Fibroblast of skin of right biceps (primary cell): ENCODE measurements around the gene ARPC1B.
"Not testable (repeated sequence)": the region's sequence is repeated elsewhere in the genome, so short reads cannot be mapped to it uniquely, and the experiment has no call there.

Experiments
- DNase-seq: peaks from one replicate; pipeline ENCODE4 v3.0.0-alpha.2; 2013

The ARPC1B gene

DNA sequence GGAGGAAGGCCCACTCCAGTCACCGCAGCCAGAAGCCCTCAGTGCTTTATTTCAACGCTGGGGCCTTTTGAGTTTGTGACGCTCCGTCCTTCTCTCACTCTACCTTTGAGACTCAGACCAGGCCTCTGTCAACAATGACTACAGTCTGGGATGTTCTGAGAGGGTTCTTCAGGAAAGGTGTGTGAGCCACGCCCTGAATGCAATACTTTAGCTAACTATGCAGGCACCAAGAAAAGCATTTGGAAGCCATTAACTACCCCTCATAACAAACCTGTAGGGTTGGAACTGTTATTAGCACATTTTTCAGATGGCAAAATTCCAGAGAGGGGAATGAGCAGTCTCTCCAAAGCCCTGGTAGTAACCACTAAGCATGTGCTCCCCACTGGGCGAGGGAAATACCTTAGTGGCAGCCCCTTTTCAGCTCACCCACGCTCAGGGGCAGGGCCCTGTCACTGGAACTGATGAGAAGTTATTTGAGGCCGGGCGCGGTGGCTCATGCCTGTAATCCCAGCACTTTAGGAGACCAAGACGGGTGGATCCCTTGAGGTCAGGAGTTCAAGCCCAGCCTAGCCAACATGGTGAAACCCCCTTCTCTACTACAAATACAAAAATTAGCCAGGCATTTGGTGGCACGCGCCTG, 5.7 kb upstream of the ARPC1B start:
- peak; percentile 16 for DNase-seq

DNA sequence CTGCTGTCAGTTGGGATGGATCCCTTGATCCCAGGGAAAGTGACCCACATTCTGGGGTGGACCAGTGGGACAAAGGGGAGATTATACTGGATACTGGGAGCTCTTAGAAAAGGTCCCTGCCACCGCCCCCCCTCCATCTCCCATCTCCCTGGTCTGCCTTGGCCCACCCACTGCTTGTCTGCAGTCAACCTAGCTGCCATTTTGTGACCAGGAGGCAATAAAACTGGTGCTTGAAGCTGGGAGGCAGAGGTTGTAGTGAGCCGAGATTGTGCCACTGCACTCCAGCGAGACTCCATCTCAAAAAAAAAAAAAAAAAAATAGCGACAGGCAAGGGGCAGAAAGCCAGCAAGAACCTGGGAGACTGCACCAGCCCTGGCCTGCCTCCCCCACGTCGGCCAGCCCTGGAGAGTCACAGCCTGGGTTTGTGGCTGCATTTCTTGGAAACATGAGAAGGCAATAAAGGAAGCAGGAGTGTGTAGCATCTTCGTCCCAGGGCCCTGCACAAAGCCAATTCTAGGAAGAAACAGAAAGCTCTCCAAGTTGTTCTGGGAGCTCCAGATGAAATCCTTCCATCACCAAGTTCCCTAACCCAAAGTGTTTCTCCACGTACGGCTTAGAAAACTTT, 4.7 kb upstream of the ARPC1B start:
- peak; percentile 52 for DNase-seq

- peak; percentile 38 for DNase-seq
These were observed 3.1 kb upstream of the ARPC1B start for GRCh38 chr7:99371376-99371920.

DNA sequence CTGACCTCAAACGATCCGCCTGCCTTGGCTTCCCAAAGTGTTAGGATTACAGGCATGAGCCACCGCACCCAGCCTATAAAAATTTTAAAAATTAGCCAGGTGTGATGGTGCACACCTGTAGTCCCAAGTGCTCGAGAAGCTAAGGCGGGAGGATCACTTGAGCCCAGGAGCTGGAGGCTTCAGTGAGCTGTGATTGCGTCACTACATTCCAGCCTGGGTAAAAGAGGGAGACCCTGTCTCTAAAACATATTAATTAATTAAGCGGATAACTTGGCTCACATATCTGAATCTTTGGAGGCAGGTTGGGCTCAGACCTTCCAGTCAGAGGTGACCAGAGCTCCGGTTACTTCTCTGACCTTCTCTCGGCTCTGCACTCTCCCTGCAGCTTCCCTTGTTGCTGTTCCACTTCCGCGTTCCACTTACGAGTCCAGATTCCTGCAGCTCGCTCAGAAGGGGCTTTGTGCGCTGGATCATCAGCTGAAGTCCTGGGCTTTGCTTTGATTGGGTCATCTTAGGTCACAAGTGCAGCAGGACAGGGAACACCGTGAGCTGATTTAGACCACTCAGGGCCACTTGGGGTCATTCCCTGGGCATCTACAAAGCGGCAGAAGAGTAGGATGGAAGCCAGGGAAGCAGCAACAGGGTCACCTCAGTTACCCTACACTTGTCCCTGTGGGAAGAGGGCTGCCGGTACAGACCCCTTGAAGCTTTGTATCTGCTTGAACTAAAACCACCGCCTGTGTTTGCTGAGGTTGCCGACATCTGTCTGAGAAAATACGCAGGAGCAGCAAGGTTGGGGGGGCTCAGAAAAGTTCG, 2.0 kb upstream of the ARPC1B start:
- peak; percentile 61 for DNase-seq

GRCh38 chr7:99373091-99374066, 1.2 kb upstream of the ARPC1B start:
- no peak for DNase-seq

GRCh38 chr7:99375070-99375807, 709 bp downstream of the ARPC1B start:
- peak; percentile 64 for DNase-seq

DNA sequence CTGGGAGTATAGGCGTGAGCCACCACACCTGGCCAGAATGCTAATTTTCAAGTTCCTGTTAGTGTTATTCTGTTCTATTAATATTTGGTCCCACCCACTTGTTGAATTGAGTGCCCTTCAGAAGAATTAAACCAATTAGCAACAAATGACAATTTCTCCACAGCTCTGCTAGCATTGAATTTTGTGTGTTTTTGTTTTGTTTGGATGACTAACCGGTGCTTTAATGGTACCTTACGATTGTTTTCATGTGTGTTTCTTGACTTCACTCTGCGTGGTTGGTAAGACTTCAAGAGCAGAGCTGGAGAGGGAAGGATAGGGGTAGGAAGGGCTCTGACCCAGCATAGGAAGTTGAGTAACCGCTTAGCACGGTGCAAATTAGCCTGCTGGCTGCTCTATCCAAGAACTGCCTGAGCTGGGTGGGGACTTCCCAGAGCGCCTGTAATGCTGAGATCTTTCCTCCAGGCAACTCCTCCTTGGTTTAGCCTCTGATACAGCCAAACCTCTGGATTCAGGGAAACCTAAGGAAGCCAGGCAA, 4.6 kb downstream of the ARPC1B start:
- peak; percentile 81 for DNase-seq

- DNase-seq: not testable (repeated sequence)
These were observed 5.1 kb downstream of the ARPC1B start for GRCh38 chr7:99379693-99380031.

GRCh38 chr7:99380032-99380822, 5.7 kb downstream of the ARPC1B start:
- peak; percentile 67 for DNase-seq

DNA sequence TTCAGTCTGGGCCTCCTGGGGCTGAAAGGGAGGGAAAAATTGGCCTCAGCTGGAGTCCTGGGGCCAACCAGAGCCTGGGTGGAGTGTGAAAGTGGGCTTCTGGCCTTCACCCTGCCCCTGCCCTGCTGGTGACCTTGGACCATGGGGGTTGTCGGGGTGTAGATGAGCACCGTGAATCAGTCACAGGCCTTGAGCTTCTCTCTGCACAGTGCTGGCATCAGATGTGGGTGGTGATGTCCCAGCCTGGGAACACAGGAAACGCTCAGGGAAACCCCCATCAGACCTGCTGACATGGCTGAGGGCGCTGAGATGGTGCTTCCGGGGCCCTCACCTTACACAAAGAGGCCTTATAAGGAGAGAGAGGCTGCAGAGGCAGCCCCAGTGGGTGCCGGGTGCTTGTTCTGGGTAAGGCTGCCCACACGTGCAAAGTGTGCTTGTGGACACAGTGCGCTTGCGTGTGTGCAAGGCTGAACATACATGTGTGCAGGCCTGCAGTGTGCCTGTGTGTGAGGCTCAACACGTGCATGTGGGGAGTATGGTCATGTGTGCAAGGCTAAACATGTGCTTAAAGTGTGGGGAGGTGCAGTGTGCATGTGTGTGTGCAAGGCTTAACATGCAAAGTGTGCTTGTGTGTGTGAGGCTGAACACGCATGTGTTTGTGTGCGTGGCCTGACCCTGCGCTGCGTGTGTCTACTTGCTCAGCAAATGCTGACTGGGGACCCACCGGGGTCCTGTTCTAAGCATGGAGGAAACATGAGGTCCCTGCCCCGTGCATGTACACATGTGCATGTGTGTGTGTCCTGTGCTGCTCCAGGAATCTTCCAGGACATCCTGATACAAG, 6.5 kb downstream of the ARPC1B start:
- DNase-seq: no peak

DNA sequence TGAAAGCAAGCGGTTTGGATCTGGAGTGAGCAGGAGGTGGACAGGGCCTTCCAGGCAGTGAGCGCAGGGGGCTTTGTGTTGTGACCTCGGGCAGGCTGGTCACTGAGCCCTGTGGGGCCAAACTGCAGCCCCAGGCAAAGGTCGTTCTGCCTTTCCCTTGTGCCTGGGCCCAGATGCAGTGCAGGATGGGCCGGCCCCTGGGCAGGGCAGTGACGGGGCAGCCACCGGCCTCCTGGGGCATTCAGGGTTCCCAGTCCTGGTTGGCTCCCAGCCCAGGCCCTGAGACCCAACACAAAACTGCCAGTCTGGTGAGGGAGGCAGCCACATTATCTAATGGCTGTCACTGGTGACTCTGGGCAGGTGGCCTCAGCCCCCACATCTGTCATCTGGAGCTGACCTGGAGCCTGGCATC, 7.1 kb downstream of the ARPC1B start:
- DNase-seq: no peak

- no peak for DNase-seq
These were observed 8.7 kb downstream of the ARPC1B start for GRCh38 chr7:99383203-99383602.

DNA sequence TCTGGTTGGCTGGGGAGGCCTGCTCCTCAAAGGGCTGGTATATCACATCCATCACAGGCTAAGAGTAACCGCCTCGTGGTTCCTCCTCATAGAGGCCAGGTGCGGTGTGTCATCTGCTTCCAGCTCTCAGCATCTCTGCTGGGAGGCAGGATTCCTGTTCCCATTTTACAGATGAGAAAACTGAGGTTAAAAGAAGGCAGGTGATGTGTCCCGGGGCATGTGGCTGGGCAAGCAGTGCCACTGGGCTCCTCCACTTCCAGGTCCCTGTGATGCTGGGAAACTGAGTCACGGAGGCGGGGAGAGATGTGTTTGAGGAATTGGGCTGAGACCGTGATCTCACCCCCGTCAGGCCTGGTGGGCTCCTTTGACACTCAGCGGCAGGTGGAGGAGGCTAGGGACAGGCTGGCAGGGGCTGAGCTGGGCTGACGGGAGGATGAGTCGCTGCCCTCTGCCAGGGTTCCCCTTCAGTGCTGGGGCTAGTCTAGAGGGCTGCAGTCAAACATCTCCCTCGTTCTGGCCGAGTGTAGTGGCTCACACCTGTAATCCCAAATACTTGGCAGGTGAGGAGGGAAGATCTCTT, 9.4 kb downstream of the ARPC1B start:
- no peak for DNase-seq

DNA sequence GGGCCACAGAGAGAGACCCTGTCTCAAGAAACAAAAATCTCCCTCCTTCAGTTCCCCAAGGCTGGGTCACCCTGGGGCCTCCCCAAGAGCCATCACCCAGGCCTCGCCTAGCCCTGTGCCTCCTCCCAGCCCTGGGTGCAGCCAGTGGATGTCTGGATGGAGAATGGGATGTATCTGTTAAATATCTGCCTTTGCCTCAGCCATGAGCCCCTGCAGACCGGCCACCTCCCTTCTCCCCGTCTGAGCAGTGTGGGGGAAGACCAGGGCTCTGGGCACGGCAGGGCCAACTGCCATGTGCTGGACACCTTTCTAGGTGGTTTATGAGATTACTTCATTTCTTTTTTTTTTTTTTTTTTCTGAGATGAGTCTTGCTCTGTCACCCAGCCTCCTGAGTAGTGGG, 10.0 kb downstream of the ARPC1B start:
- DNase-seq: no peak

- DNase-seq: no peak
These were observed 11.0 kb downstream of the ARPC1B start for GRCh38 chr7:99385564-99385963.

DNA sequence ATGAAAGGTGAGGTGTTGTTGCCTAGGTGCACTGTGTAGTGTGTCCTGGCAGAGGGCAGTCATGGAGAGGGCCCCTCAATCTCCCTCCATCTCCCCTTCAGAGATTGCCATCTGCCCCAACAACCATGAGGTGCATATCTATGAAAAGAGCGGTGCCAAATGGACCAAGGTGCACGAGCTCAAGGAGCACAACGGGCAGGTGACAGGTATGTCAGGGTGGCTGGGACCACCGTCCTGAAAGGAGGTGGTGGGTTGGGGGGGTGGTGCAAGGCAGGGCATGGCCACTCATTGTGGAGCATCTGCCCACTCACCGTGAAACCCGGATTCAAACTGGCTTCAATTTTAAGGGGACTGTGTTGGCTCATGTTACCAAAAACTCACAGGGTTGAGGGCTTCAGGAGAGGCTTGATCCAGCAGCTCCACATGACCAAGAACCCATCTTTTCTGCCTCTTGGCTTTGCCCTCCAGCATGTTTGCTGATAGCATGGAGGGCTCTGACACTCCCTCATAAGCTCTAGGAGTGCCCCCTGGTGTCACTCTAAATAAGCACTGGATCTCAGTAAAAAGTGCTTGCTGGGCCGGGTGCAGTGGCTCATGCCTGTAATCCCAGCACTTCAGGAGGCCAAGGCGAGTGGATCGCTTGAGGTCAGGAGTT, 12.2 kb downstream of the ARPC1B start:
- peak; percentile 52 for DNase-seq

DNA sequence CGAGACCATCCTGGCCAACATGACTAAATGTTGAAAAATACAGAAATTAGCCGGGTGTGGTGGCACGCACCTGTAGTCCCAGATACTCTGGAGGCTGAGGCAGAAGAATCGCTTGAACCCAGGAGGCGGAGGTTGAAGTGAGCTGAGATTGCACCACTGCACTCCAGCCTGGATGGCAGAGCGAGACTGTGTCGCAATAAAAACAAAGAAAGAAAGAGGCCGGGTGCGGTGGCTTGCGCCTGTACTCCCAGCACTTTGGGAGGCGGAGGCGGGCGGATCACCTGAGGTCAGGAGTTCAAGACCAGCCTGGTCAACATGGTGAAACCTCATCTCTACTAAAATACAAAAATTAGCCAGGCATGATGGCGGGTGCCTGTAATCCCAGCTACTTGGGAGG, 12.7 kb downstream of the ARPC1B start:
- DNase-seq: not testable (repeated sequence)

DNA sequence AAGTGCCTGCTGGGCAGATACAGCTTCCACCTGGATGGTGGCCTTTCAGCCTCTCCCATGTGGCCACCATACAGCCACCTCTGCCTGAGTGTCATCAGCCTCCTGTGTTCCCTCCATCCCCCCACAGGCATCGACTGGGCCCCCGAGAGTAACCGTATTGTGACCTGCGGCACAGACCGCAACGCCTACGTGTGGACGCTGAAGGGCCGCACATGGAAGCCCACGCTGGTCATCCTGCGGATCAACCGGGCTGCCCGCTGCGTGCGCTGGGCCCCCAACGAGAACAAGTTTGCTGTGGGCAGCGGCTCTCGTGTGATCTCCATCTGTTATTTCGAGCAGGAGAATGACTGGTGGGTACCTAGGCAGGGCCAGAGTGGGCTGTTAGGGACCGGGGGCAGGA, 13.4 kb downstream of the ARPC1B start:
- DNase-seq: no peak

DNA sequence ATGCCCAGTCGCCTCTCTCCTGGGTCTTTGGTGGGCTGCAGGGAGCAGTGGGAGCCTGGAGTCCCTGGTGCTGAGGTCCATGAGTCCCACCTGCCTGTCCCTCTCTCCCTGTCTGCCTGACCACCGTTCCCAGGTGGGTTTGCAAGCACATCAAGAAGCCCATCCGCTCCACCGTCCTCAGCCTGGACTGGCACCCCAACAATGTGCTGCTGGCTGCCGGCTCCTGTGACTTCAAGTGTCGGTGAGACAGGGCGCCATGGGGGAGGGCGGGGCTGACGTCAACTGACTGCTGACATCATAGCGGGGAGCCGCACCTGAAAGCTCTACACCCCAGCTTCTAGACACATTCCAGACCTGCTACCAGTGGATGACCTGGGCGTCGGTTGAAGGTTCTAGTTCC, 15.2 kb downstream of the ARPC1B start:
- DNase-seq: no peak
